Stimulated activated CD4-positive, alpha-beta T cell treated with anti-CD3 and anti-CD28 coated beads, TNF-alpha, amount 100 ng/mL, for 1 hour (primary cell): Measurements from ENCODE around the gene DKK1.

Experiments
- DNase-seq, 3 donors: peaks; one replicate each; pipeline ENCODE4 v3.0.0-alpha.2; 2020; ENCODE audit warnings: low read depth in 3 of 3, low spot score in 1 of 3

DKK1 gene

GRCh38 chr10:52316500-52316899 is 2.4 kb downstream of the DKK1 start:
- no peak for DNase-seq

GRCh38 chr10:52318136-52318701 is 4.1 kb downstream of the DKK1 start:
- no peak for DNase-seq

GRCh38 chr10:52318822-52319464 is 4.9 kb downstream of the DKK1 start:
- no peak for DNase-seq

GRCh38 chr10:52319926-52320325 is 5.8 kb downstream of the DKK1 start:
- DNase-seq, result no peak

- DNase-seq, result no peak
These were observed 8.2 kb downstream of the DKK1 start for GRCh38 chr10:52322323-52322722.

- DNase-seq, result no peak
These were observed 8.9 kb downstream of the DKK1 start for GRCh38 chr10:52322936-52323335.

GRCh38 chr10:52326382-52326781 is 12.3 kb downstream of the DKK1 start:
- no peak for DNase-seq

GRCh38 chr10:52331638-52332364 is 17.7 kb downstream of the DKK1 start:
- no peak for DNase-seq

GRCh38 chr10:52332815-52333214 is 18.7 kb downstream of the DKK1 start:
- DNase-seq, result no peak

GRCh38 chr10:52334595-52334994 is 20.5 kb downstream of the DKK1 start:
- no peak for DNase-seq

GRCh38 chr10:52335665-52336064 is 21.6 kb downstream of the DKK1 start:
- DNase-seq, result no peak

- no peak for DNase-seq
These were observed 23.1 kb downstream of the DKK1 start for GRCh38 chr10:52337225-52337624.

- no peak for DNase-seq
These were observed 29.4 kb downstream of the DKK1 start for GRCh38 chr10:52343439-52343838.

GRCh38 chr10:52346394-52347326 is 32.6 kb downstream of the DKK1 start:
- DNase-seq, result no peak

GRCh38 chr10:52347327-52347667 is 33.2 kb downstream of the DKK1 start:
- DNase-seq, result no peak

- DNase-seq, result no peak
These were observed 34.0 kb downstream of the DKK1 start for GRCh38 chr10:52348037-52348564.

- no peak for DNase-seq
These were observed 37.8 kb downstream of the DKK1 start for GRCh38 chr10:52351914-52352330.

GRCh38 chr10:52353205-52353604 is 39.1 kb downstream of the DKK1 start:
- DNase-seq, result no peak

- no peak for DNase-seq
These were observed 39.9 kb downstream of the DKK1 start for GRCh38 chr10:52353960-52354394.

- DNase-seq, result no peak
These were observed 43.9 kb downstream of the DKK1 start for GRCh38 chr10:52357971-52358370.

- DNase-seq, result no peak
These were observed 45.4 kb downstream of the DKK1 start for GRCh38 chr10:52359441-52359840.
